ENCODE data around the gene TMED10. TPM values are rescaled to one million over a fixed set of nuclear protein-coding genes. Genes with fewer than 3 reads are reported as not detected.

The TMED10 gene
- total RNA-seq, 2 donors from 2014 or later: 190 to 195 TPM

Other genes starting within 250 kb of the TMED10 start
- gene PGF, start 221.0 kb downstream of the TMED10 start, total RNA-seq: not detected
- 10 to 100 TPM; 22.9 to 25.9 TPM for gene EIF2B2, start 173.7 kb downstream of the TMED10 start, total RNA-seq
- 10 to 100 TPM; 16.5 to 22.0 TPM for gene MLH3, start 125.1 kb downstream of the TMED10 start, total RNA-seq
- gene ACYP1, start 112.6 kb downstream of the TMED10 start, total RNA-seq: 10 to 100 TPM; 11.3 to 16.1 TPM
- gene ZC2HC1C, start 107.0 kb downstream of the TMED10 start, total RNA-seq: under 1 TPM; 0.20 to 0.76 TPM
- 10 to 100 TPM; 61.7 to 63.6 TPM for gene NEK9, start 49.6 kb downstream of the TMED10 start, total RNA-seq
- 1,000 to 10,000 TPM; 2,179 to 4,074 TPM for gene FOS, start 102.2 kb upstream of the TMED10 start, total RNA-seq

Measured in T-helper 17 cell (primary cell).